Sciatic nerve (tissue), 2 donors: ENCODE measurements around the gene FBXO8. TPM values are rescaled to one million over a fixed set of nuclear protein-coding genes. Genes with fewer than 3 reads are reported as not detected.

Source experiments
- ATAC-seq: fragments of 200-7000 bp; cut with Tn5 transposase; one replicate; pipeline ENCODE4 v1.9.1; 2020; ENCODE audit warnings: mild to moderate bottlenecking, moderate library complexity
- DNase-seq: peaks from one replicate; pipeline ENCODE4 v3.0.0-alpha.2; 2020; ENCODE audit warnings: low spot score
- intact Hi-C: fragments of 100-400 bp; cut with DNase I; formaldehyde crosslinking; loops from one replicate; pipeline ENCODE4 v1.14.2; 2022
- total RNA-seq: library from RNA; stranded (reverse); fragmentation: NEBNext Ultra II Directional; extraction: Animal tissue kit (Norgen Biotek cat#: 25700); gene quantifications from one replicate; pipeline ENCODE4 v1.2.1, GENCODE V29; 2021
- donor health status: DM: no; HTN: no; CAD: no.
- donor health status: DM: no; HTN: no; CAD: no.

The FBXO8 gene
- total RNA-seq, 1 donor from 2014 or later = 31.7 TPM

DNA sequence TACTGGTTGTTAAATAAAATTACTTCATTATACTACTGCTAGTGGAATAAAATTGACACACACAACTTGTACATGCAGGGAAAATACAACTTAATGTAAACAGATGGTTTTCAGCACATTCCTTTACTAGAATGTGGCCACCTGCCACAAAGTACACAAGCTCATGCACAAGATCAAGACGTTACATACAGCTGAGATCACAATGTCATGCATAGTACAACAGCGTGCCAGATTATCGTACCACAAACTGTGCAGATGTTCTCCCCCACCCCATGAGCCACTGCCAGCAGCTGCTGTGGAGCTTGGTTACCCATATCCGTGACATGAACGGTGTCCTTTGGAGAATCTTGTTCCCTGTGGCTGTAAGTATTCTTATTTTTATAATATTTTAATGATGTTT is 27.7 kb downstream of the FBXO8 start:
- no peak for DNase-seq
- no peak for ATAC-seq
- intact Hi-C loops = no loop called here

DNA sequence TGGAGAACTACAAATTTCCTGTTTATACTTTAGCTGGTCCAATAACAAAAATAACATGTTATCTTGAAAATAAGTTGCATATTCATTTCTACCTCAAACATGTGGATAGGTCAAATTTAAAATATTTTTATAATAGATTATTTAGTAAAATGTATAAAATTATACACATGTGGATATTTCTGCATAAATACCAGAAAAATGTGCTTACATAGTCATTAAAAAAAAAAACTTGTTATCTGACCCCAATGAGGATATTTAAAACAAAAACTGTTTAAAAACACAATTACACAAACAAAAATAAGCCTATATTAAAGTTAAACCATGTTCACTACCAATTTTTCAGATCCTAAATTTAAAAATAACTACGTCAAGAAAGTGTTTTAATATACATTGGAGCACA is 28.1 kb downstream of the FBXO8 start:
- no peak for ATAC-seq
- DNase-seq = no peak
- intact Hi-C loops = no loop called here

- intact Hi-C loops = no loop called here
- no peak for ATAC-seq
- no peak for DNase-seq
Observed at GRCh38 chr4:174254613-174255012, 28.9 kb downstream of the FBXO8 start.

DNA sequence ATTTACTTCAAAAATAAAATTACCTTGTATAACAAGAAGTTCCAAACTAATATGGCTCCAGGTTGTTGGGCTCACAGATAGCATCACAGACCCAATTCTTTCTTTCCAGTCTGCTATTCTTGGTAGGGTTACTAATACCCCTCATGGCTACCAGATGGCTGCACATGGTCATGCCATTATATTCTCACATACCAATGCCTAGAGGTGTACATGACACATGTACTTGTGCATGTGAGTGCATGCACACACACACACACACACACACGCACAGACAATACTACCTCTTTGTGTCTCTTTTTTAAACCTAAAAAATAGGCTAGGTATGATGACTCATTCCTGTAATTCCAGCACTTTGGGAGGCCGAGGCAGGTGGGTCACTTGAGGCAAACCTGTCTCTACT is 31.1 kb downstream of the FBXO8 start:
- ATAC-seq (no peak), DNase-seq (no peak)
- intact Hi-C loops = no loop called here

GRCh38 chr4:174248407-174248806 is 35.1 kb downstream of the FBXO8 start:
- intact Hi-C loops = no loop called here
- DNase-seq (no peak), ATAC-seq (no peak)

GRCh38 chr4:174245714-174246113 is 37.8 kb downstream of the FBXO8 start:
- ATAC-seq = no peak
- intact Hi-C loops = no loop called here
- no peak for DNase-seq

GRCh38 chr4:174244441-174244840 is 39.0 kb downstream of the FBXO8 start:
- ATAC-seq (no peak), DNase-seq (no peak)
- intact Hi-C loops = no loop called here

DNA sequence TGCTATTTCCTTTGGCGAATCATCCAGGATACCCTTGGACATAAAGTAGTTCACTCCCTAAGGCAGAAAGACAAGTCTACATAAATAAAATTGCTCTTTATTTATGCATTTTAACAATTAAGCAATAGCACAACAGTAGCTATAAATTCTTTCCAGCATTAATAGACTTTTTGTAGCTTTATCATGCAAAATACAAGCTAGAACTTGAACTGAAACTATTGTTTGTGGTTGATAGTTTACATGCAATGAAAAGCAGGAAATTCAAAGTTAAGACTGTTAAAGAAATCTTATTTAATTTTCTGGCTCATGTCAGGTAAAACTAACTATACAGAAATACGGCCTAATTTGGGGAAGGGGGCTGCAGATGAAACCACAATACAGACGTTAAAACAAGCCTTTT is 42.3 kb downstream of the FBXO8 start:
- DNase-seq (no peak), ATAC-seq (no peak)
- intact Hi-C loops = no loop called here

- intact Hi-C loops = no loop called here
- DNase-seq (no peak), ATAC-seq (no peak)
Observed at GRCh38 chr4:174236359-174236758, 47.1 kb downstream of the FBXO8 start.

DNA sequence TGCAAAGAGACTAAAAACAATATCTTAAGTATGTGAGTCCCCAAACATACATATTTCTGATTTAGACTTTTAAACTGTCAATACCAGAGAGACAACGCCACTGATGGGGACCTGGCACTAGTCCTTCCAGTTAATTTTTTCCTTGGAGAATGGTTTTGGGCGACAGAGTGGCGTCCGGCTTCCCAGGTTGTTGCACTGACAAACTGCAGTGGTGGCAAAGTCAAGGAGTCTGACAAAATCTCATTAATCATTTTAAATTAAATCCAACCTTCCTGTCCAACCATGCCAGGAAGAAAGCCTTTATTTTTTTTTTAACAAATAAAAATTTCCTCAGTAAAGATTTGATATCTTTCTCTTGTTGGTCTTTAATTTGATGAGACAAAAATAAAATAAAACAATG is 52.8 kb downstream of the FBXO8 start:
- intact Hi-C loops = no loop called here
- ATAC-seq = no peak
- DNase-seq = no peak

DNA sequence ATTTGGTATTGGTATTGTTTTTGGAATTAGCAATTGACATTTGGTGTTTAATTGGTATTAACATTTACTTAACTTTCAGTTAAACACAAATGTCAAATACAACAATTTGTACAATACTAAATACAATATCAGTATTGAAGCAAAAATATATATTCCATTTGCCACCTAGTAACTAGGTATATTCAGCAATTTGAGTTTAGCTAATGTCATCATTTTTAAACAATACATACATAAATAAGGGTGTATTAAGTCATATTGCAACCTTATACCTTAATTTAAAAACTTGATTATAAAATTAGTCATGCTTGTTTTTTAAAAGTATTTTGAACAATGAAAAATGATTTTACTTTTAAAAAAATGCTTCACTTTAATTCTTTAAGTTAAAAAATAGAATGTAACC is 53.3 kb downstream of the FBXO8 start:
- ATAC-seq (no peak), DNase-seq (no peak)
- intact Hi-C loops = no loop called here

- no peak for DNase-seq
- no peak for ATAC-seq
- intact Hi-C loops = no loop called here
Observed at GRCh38 chr4:174228988-174229387, 54.5 kb downstream of the FBXO8 start.

DNA sequence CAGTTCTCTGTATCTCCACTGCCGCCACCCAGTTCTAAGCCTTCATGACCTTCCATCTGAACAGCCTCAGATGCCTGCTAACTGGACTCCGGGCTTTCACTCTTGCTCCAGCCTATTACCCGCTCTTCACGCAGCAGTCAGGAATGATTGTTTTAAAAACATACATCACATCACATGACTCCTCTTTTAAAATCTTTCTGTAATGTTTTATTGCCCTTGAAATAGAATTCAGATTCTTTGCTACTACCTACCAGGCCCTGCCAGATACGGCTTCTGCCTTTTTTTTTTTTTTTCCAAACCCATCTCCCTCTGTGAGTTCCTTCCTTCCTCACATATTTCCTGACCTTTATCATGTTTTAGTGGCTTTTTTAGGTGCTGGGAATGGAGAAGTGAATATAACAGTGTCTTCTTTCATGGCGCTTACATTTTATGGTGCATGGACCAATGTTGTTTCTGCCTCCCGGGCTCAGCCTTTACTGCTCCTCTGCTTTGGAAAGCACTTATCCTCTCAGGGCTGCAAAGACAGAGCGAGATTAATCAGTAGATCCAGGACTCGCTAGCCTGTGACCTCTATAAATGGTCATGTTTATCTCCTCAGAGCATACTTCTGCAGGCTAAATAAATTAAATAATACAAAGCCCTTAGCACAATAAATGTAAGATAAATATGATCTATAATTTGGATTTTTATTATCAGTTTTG is 58.0 kb downstream of the FBXO8 start:
- intact Hi-C loops = no loop called here
- no peak for ATAC-seq
- DNase-seq = no peak

GRCh38 chr4:174224550-174224949 is 58.9 kb downstream of the FBXO8 start:
- DNase-seq = no peak
- intact Hi-C loops = no loop called here
- ATAC-seq = no peak

DNA sequence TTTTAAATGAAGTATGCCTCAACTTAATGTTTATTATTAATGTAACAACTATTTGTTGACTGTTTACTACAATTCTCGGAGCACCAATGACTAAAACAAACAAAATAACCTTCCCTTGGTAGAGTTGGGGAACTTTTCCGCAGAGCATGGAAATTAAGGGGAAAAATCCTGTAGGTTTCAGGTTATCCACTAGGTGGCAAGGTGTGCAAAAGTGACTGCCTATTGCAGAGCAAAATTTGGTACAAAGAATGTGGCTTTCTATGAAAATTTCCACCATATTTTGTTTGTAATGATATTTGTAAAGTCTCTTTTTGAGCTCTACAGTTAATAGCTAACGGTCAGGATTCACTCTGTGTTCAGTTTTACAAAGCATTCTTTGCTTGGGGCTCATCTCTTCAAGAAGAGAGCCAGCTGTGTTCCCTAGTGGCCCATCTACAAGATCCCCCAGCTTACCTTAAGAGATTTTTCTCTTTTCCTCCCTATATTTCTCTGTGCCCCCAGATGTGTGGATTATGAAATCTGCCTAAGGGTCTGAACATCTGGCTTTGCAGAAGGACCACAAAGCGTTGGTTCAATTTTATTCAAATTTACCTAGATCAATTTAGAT is 61.1 kb downstream of the FBXO8 start:
- ATAC-seq (no peak), DNase-seq (no peak)
- intact Hi-C loops = no loop called here

GRCh38 chr4:174218127-174218790 is 65.2 kb downstream of the FBXO8 start:
- peak; percentile 36 for ATAC-seq
- intact Hi-C loops = no loop called here
- DNase-seq = no peak

DNA sequence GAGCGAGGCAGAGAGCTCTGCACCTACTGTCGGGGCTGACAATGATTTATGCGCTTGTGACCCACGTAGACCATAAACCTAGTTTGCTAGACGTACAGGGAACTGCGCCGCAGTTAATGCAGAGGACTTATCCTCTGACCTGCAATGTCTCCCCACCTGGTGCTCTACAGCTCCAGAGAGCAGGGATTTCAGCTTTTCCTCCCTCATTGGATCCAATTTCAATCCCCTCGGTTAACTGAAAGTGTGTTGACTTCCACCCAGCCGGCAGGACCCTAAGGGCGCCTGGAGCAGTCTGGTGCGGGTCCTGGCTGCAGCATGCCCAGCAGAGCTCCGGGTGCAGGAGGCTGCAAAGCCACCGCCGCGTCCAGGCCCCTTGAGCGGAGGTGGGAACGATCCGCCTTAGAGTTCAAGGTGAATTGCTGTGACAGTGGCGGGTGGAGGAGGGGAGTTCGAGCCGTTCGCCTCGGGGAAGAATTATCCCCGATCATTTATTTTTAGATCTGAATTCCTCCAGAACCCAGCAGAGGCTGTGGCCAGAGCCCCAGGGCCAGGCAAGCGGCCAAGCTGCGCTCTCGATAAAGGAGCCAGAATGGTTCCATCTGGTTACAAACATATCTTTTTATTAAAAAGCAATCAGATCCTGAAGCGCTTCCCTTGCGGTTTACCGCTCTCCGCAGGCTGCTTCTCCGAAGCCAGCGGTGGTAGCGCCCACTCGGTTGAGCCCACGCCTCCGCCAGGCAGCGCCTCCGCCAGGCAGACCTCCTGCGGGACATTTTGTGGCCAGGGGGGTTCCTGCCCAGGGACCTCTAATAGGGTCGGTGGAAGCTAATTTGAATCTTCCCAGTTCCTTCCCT is 66.0 kb downstream of the FBXO8 start:
- ATAC-seq (peak; percentile 51), DNase-seq (peak; percentile 60)
- intact Hi-C loops = no loop called here

- ATAC-seq = no peak
- intact Hi-C loops = no loop called here
- no peak for DNase-seq
Observed at GRCh38 chr4:174216799-174217272, 66.6 kb downstream of the FBXO8 start.

- no peak for DNase-seq
- intact Hi-C loops = no loop called here
- no peak for ATAC-seq
Observed at GRCh38 chr4:174215961-174216680, 67.3 kb downstream of the FBXO8 start.
